Mucosa of stomach (tissue), 1 donor: Measurements from ENCODE around the gene TUBB4B.

Experiments used
- H3K27me3 ChIP-seq: one replicate; pipeline ENCODE4 v1.7.0; 2013; ENCODE audit warnings: mild to moderate bottlenecking, low read length; ENCODE audit not compliant: control insufficient read depth, insufficient read depth
- H3K36me3 ChIP-seq: one replicate; pipeline ENCODE4 v1.7.0; 2013; ENCODE audit warnings: low read length; ENCODE audit not compliant: control insufficient read depth, insufficient read depth
- H3K4me1 ChIP-seq: one replicate; pipeline ENCODE4 v1.7.0; 2013; ENCODE audit warnings: mild to moderate bottlenecking, low read length; ENCODE audit not compliant: control insufficient read depth, insufficient read depth
- H3K4me3 ChIP-seq: one replicate; pipeline ENCODE4 v1.7.0; 2013; ENCODE audit warnings: low read length
- H3K9ac ChIP-seq: one replicate; pipeline ENCODE4 v1.7.0; 2013; ENCODE audit warnings: mild to moderate bottlenecking, low read length, moderate library complexity
- H3K9me3 ChIP-seq: one replicate; pipeline ENCODE4 v1.7.0; 2013; ENCODE audit warnings: mild to moderate bottlenecking, low read length, moderate library complexity; ENCODE audit not compliant: control insufficient read depth
- donor health status: Pancreatic carcinoma.

The TUBB4B gene

DNA sequence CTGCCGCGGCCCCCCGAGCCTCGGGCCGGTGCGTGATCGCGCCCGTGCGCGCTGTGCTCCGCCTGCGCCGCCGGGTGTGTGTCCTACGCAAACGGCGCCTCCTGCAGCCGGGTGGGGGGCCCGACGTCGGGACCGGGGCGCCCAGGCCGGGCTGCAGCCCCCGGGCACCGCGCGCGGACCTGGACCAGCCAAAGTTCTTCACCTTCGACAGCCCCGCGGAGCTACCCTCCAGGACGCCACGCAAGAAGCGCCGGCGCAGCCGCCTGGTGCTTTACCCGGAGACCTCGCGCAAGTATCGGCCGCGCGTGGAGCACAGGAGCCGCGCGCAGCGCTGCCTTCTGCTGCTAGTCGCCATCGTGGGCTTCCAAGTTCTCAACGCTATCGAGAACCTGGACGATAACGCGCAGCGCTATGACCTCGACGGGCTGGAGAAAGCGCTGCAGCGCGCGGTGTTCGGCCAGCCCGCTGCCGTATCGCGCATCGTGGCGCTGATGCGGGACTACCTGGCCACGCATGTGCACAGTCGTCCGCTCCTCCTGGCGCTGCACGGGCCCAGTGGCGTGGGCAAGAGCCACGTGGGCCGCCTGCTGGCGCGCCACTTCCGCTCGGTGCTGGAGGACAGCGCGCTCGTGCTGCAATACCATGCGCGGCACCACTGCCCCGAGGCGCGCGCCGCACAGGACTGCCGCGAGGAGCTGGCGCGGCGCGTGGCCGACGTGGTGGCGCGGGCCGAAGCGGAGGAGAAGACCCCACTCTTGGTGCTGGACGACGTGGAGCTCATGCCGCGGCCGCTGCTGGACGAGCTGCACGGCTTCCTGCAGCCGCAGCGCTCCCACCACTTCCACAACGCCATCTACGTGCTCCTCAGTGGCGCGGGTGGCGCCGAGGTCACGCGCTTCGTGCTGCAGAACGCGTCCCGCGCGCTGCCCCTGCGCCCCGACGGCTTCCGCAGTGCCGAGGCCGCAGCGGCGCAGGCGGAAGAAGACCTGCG, 37.9 kb downstream of the TUBB4B start:
- Histone ChIP-seq H3K9me3 (no peaks in the 10 kb centered on the region), H3K4me1 (peaks cover 40% of the 10 kb centered on the region), H3K4me3 (no peak overlapping the region), H3K36me3 (no peaks in the 10 kb centered on the region), H3K27me3 (no peaks in the 10 kb centered on the region), H3K9ac (peak overlapping the region; percentile 93)

- Histone ChIP-seq H3K4me1 (peaks cover 34% of the 10 kb centered on the region), H3K36me3 (no peaks in the 10 kb centered on the region), H3K9ac (no peak overlapping the region), H3K9me3 (no peaks in the 10 kb centered on the region), H3K4me3 (no peak overlapping the region), H3K27me3 (no peaks in the 10 kb centered on the region)
These were observed 38.8 kb downstream of the TUBB4B start for GRCh38 chr9:137279741-137280473.

DNA sequence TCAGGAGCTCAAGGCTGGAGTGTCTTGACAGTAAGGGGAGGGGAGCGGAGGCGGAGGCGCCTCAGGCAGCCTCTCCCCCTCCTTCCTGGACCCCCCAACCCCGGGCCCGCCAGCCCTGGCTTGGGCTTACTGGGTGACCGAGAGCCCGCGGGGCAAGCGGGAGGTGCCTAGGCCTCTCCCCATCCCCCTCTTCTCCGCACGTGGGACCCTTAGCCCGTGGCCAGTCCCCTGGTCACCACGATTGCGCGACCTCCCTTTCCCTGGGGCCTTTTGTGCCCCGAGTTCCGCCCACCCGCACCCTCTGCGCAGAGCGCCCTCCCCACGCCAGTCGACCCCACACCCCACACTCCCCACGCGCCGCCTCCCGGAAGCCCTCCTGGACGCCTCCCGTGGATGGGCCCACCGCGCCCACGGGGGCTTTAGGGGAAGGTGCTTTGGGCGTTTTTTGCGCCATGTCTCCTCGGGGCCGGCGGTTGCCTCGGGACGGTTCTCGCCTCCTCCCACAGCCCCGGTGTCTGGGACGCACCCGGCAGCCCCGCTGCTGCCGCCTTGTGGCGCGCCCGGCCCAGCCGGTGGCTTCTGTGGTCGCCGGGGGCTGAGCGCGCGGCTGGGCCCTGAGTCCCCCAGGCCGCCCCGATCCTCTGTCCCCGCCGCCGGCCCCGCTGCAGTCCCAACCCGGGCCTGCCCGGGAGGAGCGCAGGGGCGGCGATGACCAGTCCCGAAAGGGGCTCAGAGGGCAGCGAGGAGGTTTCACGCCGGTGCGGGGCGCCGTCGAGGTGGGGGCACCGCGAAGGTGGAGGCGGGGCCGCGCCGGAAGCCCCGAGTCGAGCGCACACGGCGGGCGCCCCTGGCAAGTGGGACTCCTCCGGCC, 39.6 kb downstream of the TUBB4B start:
- no peak overlapping the region for H3K9ac ChIP-seq
- peaks cover 26% of the 10 kb centered on the region for H3K4me1 ChIP-seq
- H3K4me3 ChIP-seq: no peak overlapping the region
- no peaks in the 10 kb centered on the region for H3K27me3 ChIP-seq
- H3K36me3 ChIP-seq: no peaks in the 10 kb centered on the region
- H3K9me3 ChIP-seq: no peaks in the 10 kb centered on the region

DNA sequence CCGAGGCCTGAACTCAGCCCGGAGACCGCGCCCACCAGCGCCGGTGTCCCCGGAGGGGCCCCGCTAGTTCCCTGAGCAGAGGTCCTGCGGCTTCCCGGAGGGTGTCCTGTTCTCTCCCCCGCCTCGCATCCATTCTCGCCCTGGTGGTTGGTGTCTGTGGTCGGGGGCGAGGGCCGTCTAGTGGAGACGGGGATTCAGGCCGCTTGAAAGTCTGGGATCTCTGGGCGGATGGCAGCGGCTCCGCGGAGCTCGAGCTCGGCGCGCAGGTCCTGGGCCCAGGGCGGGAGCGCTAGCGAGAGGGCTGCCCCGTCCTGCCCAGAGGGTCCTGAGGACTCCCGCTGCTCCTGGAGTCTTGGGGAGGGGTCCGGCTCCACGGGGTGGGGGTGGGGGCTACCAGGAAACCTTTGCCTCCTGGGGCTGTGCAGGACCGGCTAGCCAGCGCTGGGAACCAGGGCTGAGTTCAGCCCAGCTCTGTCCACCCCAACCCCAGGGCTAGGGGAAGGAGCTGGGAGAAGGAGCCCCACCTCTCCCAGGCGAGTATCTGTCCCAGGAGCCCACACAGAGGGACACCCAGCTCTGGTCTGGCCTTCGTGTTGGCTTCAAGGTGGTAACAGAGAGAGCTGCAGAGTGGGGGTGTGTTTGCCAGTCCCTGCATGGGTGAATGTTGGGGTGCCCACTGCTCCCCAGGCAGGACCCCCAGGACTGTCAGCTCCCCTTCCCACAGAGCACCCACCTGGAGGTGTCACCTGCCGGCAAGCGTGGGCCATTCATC, 40.4 kb downstream of the TUBB4B start:
- Histone ChIP-seq H3K9me3 (no peaks in the 10 kb centered on the region), H3K9ac (no peak overlapping the region), H3K36me3 (no peaks in the 10 kb centered on the region), H3K4me1 (peaks cover 18% of the 10 kb centered on the region), H3K4me3 (no peak overlapping the region), H3K27me3 (no peaks in the 10 kb centered on the region)

DNA sequence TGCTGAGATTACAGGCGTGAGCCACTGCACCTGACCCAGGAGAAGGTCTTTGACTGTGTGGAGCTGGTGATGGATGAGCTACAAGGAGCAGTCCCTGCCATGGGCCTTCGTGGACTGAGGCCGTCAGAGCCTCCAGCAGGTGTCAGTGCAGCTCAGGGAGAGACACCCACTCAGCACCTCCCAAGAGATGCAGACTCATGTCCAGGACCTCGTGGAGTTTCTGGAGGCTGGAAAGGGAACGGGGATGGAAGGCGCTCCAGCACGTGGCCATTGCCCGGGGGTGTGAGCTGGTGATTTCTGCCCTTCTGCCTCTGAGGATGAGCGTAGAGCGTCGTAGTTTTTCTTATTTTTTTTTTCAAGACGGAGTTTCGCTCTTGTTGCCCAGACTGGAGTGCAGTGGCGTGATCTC, 45.9 kb downstream of the TUBB4B start:
- Histone ChIP-seq H3K36me3 (no peaks in the 10 kb centered on the region), H3K9me3 (no peaks in the 10 kb centered on the region), H3K9ac (no peak overlapping the region), H3K27me3 (no peaks in the 10 kb centered on the region), H3K4me3 (no peak overlapping the region), H3K4me1 (no peaks in the 10 kb centered on the region)

GRCh38 chr9:137293094-137293481, 52.0 kb downstream of the TUBB4B start:
- H3K36me3 ChIP-seq: no peaks in the 10 kb centered on the region
- peaks cover 5% of the 10 kb centered on the region for H3K9me3 ChIP-seq
- peaks cover 23% of the 10 kb centered on the region for H3K27me3 ChIP-seq
- no peak overlapping the region for H3K4me3 ChIP-seq
- peaks cover 45% of the 10 kb centered on the region for H3K4me1 ChIP-seq
- peak overlapping the region; percentile 42 for H3K9ac ChIP-seq
